A549 treated with CORT108297 at 1 μM for 4 hours (cell line): ENCODE data around the gene NUP50. TPM values are rescaled to one million over a fixed set of nuclear protein-coding genes. Genes with fewer than 3 reads are reported as not detected.

Experiments used
- total RNA-seq: library from RNA; stranded (reverse); fragments of 200-300 nt; extraction: Qiagen RNA extraction; gene quantifications from 5 replicates; pipeline ENCODE4 v1.2.3, GENCODE V29; 2022

Gene NUP50, protein sequence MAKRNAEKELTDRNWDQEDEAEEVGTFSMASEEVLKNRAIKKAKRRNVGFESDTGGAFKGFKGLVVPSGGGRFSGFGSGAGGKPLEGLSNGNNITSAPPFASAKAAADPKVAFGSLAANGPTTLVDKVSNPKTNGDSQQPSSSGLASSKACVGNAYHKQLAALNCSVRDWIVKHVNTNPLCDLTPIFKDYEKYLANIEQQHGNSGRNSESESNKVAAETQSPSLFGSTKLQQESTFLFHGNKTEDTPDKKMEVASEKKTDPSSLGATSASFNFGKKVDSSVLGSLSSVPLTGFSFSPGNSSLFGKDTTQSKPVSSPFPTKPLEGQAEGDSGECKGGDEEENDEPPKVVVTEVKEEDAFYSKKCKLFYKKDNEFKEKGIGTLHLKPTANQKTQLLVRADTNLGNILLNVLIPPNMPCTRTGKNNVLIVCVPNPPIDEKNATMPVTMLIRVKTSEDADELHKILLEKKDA
- 26.2 to 30.5 TPM (median 29.6 TPM) in 5 replicates for total RNA-seq

DNA sequence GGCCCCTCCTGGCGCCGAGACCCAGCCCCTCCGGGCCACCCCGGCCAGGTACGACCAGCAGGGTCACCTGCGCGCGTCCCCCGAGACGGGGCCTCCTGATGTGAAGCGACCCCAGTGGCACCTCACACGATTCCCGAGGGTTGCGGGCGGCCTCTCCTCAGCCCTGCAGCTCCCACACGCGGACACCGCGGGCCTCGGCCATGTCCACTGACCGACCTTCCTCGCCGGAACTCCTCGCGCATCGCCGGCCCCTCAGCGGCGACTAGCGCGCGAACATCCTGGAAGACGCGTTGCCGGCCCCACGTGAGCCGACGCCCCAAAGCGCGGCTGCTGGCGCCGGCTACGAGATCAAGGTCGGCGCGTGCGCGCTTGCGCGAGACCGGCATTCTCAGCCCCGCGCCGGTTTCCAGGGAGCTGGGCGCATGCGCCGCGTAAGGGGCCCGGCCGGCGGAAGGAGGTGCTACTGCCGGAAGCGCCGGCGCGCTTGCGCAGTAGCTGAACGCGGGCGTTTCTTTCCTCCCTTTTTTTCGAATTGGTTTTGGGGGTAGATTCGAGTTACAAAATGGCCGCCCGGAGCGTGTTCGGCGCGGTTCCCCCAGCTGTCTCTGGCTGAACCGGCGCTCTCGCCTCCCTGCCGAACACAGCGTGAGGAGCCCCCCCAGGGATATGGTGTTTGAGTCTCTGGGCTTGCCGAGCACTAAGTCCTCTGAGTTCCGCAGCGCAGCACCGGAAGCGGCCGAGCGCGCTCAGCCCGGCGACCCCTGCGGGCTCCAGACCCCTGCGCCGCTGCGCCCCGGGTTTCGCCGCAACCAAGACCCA lies at the start of gene NUP50:
NUP50 (plus strand) TSS at position 475 of the 819 bp plus-strand sequence. CDS start 4,253 bp downstream, outside the sequence.

Other genes starting within 250 kb of the NUP50 start
- 0.68 to 1.2 TPM (median 1.1 TPM) in 5 replicates for gene PHF21B, start 153.9 kb upstream of the NUP50 start, total RNA-seq
- gene KIAA0930, start 77.0 kb downstream of the NUP50 start, total RNA-seq, result 70.7 to 94.9 TPM (median 93.3 TPM) in 5 replicates
- gene UPK3A, start 121.0 kb downstream of the NUP50 start, total RNA-seq, result not detected in 5 replicates
- 9.3 to 12.3 TPM (median 10.2 TPM) in 5 replicates for gene FAM118A, start 146.0 kb downstream of the NUP50 start, total RNA-seq
- gene SMC1B, start 249.7 kb downstream of the NUP50 start, total RNA-seq, result 0.02 to 0.03 TPM (median 0.03 TPM) in 3 of 5 replicates, not detected in the others
- 1.9 to 3.1 TPM (median 2.3 TPM) in 5 replicates for gene RIBC2, start 249.8 kb downstream of the NUP50 start, total RNA-seq